HG03175 (cell line): Measurements from ENCODE around the gene PROS1.
"Not testable (repeated sequence)": the region's sequence is repeated elsewhere in the genome, so short reads cannot be mapped to it uniquely, and the experiment has no call there.

ENCODE experiments used
- ATAC-seq: cut with Tn5 transposase; IDR thresholded peaks from one replicate; pipeline ENCODE4 v1.9.1; 2021; ENCODE audit warnings: mild to moderate bottlenecking, moderate library complexity; ENCODE audit not compliant: unreplicated experiment

The PROS1 gene

GRCh38 chr3:93969997-93970396, 3.7 kb downstream of the PROS1 start:
- no peak for ATAC-seq

GRCh38 chr3:93969443-93969842, 4.3 kb downstream of the PROS1 start:
- no peak for ATAC-seq

GRCh38 chr3:93965106-93965505, 8.6 kb downstream of the PROS1 start:
- ATAC-seq = not testable (repeated sequence)

- ATAC-seq = no peak
Observed at GRCh38 chr3:93962798-93963197, 10.9 kb downstream of the PROS1 start.

DNA sequence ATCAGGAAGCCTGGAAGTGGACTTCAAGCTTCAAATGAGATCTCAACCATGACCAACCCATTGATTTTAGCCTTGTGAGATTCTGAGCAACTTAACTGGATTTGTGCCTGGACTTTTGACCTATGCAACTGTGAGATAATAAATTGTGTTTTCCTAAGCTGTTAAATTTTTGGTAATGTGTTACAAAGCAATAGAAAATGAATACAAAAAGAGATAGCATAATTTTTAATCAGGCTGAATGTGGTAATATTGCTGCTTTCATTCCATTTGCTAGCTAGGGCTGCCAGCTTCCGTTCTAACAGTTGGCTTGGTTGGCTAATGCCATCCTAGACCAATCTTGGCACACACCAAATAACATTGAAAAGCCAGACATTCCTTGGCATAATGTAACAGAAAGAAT, 12.2 kb downstream of the PROS1 start:
- no peak for ATAC-seq

DNA sequence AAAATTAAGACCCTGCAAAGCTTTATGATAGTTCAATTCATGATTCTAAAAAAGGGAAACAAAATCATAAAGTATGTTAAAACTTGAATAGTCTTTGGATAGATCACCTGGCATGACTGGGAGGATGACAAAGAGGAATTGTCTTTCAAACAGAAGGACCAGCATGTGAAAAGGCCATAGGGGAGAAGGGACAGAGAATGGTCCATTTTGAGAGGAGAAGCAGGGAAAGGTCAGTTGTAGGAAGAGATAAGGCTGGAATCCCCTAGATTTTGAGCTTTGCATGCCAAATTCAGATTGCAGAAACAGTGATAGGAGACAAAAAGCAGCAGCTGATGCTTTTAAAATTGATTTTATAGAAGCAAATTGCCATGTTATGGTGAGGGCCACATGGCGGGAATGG, 12.7 kb downstream of the PROS1 start:
- no peak for ATAC-seq

GRCh38 chr3:93949958-93950357, 23.7 kb downstream of the PROS1 start:
- not testable (repeated sequence) for ATAC-seq

DNA sequence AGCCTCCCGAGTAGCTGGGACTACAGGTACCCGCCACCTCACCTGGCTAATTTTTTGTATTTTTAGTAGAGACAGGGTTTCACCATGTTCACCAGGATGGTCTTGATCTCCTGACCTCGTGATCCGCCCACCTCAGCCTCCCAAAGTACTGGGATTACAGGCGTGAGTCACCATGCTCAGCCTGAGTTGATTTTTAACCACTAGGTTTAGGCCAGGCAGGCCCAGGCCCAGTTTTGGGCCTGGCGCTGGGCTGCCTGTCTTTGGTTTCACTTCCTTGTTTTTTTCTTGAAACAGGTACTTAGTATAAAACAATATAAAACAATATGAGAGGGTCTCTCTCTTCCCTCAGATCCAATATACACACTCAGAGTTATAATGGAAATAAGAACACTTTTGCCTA, 36.2 kb downstream of the PROS1 start:
- ATAC-seq = not testable (repeated sequence)

DNA sequence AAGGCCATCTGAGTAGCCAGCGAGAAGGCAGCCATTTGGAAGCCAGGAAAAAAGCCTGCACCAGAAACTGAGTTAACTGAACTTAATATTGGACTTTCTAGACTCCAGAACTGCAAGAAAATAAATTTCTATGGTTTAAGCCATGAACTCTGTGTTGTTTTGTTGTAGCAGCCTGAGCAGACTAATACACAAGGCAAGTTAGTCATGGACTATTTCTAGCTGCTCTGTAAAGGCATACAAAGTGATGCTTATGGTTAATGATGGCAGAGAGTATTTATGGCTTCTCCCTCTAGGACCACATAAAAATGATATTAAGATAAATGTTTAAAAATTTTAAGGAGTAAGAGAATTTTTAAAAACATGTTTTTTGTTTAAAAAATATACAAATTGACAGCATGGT, 37.1 kb downstream of the PROS1 start:
- ATAC-seq = no peak

- ATAC-seq = no peak
Observed at GRCh38 chr3:93934366-93935046, 39.2 kb downstream of the PROS1 start.

- ATAC-seq = no peak
Observed at GRCh38 chr3:93931597-93932229, 42.0 kb downstream of the PROS1 start.

DNA sequence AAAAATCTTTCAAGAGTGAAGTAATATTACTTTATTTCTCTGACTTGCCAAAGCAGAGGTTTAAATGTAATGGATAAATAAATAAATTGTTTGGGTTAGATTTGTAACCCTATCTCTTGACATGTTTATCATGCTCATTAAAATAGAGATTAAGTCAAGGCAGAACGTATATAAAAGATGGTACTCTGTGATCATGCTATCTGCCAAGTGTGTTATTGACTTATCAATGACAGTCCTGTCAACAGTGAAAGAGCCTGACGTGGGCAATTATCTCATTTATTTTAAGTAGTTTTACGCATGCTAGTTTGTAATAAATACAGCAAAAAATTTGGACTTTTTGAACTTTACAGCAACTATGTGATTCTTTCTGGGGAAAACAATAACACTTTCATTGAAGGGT, 43.7 kb downstream of the PROS1 start:
- no peak for ATAC-seq

DNA sequence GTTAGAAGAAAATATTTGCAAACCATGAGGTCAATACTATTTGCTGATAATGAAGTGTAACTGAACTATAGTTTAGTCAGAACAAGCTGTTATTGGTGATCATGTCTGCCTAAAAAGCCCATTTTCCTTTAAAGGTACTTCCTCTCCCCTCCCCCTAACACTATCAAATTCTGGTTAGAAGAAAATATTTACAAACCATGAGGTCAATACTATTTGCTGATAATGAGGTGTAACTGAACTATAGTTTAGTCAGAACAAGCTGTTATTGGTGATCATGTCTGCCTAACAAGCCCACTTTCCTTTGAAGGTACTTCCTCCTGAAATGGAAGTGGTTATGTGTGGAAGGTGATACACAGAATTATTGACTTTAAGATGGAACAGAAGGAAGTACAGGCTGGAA, 46.9 kb downstream of the PROS1 start:
- ATAC-seq = no peak

DNA sequence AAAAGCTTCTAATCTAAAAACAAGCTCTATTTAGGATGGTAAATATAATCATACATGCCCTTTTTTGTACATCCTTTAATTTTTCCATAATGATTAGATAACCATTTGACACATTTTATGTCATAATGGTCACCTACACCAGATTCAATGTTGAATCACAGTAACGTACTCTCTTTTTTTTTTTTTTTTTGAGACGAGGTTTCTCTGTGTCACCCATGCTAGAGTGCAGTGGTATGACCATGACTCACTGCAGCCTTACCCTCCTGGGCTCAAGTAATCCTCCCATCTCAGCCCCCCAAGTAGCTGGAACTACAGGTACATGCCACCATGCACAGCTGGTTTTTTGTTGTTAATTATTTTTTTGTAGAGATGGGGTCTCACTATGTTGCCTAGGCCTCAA, 49.2 kb downstream of the PROS1 start:
- ATAC-seq = no peak

GRCh38 chr3:93923006-93923405, 50.7 kb downstream of the PROS1 start:
- ATAC-seq = no peak

DNA sequence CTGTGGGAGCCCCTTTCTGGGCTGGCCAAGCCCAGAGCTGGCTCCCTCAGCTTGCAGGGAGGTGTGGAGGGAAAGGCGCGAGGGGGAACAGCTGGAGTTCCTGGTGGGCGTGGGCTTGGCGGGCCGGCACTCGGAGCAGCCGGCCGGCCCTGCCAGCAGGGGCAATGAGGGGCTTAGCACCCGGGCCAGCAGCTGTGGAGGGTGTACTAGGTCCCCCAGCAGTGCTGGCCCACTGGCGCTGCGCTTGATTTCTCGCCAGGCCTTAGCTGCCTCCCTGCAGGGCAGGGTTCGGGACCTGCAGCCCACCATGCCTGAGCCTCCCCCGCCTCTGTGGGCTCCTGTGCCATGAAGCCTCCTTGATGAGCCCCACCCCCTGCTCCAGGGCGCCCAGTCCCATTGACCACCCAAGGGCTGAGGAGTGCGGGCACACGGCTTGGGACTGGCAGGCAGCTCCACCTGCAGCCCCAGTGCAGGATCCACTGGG, 56.1 kb downstream of the PROS1 start:
- not testable (repeated sequence) for ATAC-seq

GRCh38 chr3:93913623-93914022, 60.1 kb downstream of the PROS1 start:
- not testable (repeated sequence) for ATAC-seq

- no peak for ATAC-seq
Observed at GRCh38 chr3:93911206-93911605, 62.5 kb downstream of the PROS1 start.

DNA sequence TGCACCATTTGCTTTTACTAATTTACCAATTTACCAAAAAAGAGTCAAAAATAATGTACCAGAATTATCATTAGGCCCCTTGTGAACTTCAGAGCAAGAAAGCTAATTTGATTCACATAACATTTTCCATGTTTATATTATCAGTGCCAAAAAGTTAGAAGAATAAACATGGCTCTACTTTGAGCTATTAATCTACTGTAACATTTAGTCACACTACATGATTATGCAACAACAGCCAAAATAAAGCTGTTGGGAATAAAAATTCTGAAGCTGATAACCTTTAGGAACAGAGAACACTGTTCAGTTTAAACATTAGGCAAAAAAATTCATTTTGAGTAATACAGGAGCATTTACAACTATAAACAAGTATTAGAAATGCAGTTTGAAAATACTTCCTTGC, 63.6 kb downstream of the PROS1 start:
- ATAC-seq = no peak

DNA sequence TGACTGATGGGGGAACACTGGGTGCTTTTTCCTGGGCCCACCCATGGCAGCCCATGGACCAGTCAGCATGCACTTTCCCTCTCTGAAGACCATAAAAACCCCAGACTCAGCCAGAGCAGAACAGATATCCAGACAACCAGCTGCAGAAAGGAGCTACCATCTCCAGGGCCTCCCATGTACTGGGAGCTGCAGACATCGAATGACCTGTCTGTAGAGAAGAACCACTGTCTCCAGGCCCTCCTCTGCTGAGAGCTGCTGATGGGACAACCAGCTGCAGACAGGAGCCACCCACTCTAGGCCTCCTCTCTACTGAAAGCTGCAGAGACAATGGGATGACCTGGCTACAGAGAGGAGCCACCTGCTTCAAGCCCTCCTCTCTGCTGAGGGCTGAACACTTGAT, 66.6 kb downstream of the PROS1 start:
- ATAC-seq = no peak

- ATAC-seq = no peak
Observed at GRCh38 chr3:93906245-93906644, 67.5 kb downstream of the PROS1 start.

DNA sequence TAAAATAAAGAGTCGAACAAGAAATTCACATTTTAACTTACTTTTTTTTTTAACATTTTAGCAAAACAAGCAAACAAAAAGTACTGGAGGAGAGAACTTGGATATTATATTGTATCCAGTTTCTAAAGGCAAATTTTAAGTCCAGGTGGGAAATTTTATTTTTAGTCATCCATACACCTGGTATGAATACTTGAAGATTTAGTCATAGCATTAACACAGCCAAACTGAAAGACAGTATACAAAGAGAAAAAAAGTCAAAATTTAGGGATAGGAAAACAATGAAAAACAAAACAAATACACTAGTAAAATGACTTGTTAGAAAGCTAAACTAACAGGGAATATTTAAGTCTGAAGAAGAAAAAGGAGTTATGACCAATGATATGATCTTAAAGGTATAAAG, 69.1 kb downstream of the PROS1 start:
- ATAC-seq = no peak
